Measurements from ENCODE around the gene VTI1A.

DNA sequence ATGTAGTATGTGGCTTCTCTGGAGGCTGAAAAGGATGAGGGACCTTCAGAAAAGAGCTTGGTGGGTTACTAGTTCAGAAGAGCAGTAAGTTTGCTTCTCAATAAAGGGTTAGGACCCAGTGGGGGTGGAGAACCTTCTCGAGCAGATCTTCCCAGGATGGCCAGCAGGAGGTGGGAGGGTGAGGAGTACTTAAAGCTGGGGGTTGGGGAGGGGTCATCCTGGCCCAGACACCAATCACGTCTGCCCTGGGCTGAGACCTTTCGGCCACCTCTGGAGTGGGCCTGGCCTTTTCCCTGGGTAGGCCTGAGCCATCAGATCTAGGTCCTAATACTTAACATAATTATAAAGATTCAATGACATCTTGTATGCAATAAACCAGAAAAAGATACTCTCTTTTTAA, 354.0 kb downstream of the VTI1A start:
- TF ChIP-seq, protein P1, sequence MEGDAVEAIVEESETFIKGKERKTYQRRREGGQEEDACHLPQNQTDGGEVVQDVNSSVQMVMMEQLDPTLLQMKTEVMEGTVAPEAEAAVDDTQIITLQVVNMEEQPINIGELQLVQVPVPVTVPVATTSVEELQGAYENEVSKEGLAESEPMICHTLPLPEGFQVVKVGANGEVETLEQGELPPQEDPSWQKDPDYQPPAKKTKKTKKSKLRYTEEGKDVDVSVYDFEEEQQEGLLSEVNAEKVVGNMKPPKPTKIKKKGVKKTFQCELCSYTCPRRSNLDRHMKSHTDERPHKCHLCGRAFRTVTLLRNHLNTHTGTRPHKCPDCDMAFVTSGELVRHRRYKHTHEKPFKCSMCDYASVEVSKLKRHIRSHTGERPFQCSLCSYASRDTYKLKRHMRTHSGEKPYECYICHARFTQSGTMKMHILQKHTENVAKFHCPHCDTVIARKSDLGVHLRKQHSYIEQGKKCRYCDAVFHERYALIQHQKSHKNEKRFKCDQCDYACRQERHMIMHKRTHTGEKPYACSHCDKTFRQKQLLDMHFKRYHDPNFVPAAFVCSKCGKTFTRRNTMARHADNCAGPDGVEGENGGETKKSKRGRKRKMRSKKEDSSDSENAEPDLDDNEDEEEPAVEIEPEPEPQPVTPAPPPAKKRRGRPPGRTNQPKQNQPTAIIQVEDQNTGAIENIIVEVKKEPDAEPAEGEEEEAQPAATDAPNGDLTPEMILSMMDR (IDR thresholded peaks at IDR 0.05) = no peak
- no peak for TF ChIP-seq EP300 (IDR thresholded peaks at IDR 0.05)
- TF ChIP-seq POLR2AphosphoS5 (IDR thresholded peaks at IDR 0.05) = no peak

Measured in sigmoid colon (tissue), 4 donors.